Measurements from ENCODE around the gene SLC7A6. TPM values are rescaled to one million over a fixed set of nuclear protein-coding genes. Genes with fewer than 3 reads are reported as not detected.

Gene SLC7A6
- total RNA-seq, 4 donors from 2014 or later = 20.6 to 145 (median 31.4) TPM

DNA sequence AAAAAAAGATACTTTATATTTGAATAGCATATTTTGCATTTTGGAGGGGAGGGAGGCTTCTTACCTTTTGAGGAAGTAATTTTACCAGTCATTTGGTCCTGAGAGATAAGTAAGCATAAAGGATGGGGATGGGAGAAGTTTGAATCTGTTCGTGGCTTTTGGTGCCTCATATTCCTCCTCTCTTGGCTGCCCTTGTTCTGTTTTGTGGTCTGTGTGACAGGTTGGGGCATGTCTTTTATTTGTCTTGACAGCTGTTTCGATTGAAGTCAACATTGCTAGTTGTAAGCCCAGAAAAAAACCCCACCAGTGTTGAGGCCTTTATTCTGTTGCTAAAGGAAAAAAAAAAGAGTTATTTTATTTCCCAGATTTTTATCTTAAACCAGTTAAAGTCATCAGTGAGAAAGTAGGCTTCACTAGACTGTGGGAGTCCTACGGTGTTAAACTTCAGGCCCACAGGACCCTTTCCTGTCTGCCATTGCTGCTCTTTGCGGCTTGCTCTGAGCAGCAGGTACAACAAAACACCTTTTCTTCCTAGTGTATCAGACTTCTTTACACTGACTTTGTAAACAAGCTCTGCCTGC, 11.4 kb downstream of the SLC7A6 start:
- intact Hi-C loops (cut with DNase I; ENCODE audit: low total_unique reads) = no loop called here
- in situ Hi-C loops (cut with MboI; ENCODE audit: low pct_ligation_motif_present in 1 of 4, low pct_unique_long_range_greater_than_20kb in 1 of 4, low sequenced_read_pairs in 3 of 4) = no loop called here
- TF ChIP-seq, protein P1, sequence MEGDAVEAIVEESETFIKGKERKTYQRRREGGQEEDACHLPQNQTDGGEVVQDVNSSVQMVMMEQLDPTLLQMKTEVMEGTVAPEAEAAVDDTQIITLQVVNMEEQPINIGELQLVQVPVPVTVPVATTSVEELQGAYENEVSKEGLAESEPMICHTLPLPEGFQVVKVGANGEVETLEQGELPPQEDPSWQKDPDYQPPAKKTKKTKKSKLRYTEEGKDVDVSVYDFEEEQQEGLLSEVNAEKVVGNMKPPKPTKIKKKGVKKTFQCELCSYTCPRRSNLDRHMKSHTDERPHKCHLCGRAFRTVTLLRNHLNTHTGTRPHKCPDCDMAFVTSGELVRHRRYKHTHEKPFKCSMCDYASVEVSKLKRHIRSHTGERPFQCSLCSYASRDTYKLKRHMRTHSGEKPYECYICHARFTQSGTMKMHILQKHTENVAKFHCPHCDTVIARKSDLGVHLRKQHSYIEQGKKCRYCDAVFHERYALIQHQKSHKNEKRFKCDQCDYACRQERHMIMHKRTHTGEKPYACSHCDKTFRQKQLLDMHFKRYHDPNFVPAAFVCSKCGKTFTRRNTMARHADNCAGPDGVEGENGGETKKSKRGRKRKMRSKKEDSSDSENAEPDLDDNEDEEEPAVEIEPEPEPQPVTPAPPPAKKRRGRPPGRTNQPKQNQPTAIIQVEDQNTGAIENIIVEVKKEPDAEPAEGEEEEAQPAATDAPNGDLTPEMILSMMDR (IDR thresholded peaks at IDR 0.05) = no peak
- TF ChIP-seq POLR2A (IDR thresholded peaks at IDR 0.05) (no peak), POLR2AphosphoS5 (IDR thresholded peaks at IDR 0.05) (no peak), EP300 (IDR thresholded peaks at IDR 0.05; ENCODE audit: low read depth) (no peak)
- WGBS, 2 donors (ENCODE audit: low coverage in 1 of 2) = 40 to 51% methylated on average over 4 of the region's 4 CpGs
- DNase-seq = no peak
- Histone ChIP-seq H3K4me1 (peaks cover 0 to 51% (median 20%) of the 10 kb centered on the region in 4 donors), H3K27me3 (no peaks in the 10 kb centered on the region), H3K27ac (peak overlapping the region; percentile 44 to 60 (median 55)), H3K36me3 (no peaks in the 10 kb centered on the region), H3K9me3 (no peaks in the 10 kb centered on the region), H3K4me3 (no peak overlapping the region)

DNA sequence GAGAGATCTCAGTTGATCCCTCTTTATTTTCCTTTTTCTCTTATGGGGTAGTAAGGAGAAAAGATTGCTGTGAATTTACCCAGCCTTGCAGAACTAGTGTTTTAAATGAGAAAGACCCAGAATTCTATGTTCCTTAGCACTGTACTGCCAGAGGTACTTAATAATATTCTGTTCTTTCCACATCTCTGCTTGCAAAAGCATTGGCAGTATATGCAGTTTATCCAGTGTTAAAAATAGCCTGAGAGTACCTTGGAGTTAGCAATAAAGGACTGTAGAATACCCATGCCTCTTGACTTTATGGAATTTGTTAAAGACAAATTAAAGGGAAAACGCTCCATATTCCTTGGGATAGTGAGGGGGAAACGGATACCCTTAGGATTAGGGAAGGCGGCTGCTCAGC, 11.9 kb downstream of the SLC7A6 start:
- peak overlapping the region; percentile 44 to 60 (median 55) for H3K27ac ChIP-seq
- H3K4me1 ChIP-seq = peaks cover 0 to 56% (median 20%) of the 10 kb centered on the region in 4 donors
- no peaks in the 10 kb centered on the region for H3K27me3 ChIP-seq
- H3K9me3 ChIP-seq = no peaks in the 10 kb centered on the region
- in situ Hi-C loops (cut with MboI; ENCODE audit: low pct_ligation_motif_present in 1 of 4, low pct_unique_long_range_greater_than_20kb in 1 of 4, low sequenced_read_pairs in 3 of 4) = no loop called here
- no peak overlapping the region for H3K4me3 ChIP-seq
- WGBS, 2 donors (ENCODE audit: low coverage in 1 of 2) = 36 to 74% methylated on average over 2 to 3 of the region's 3 CpGs
- DNase-seq = no peak
- no peaks in the 10 kb centered on the region for H3K36me3 ChIP-seq
- TF ChIP-seq POLR2AphosphoS5 (IDR thresholded peaks at IDR 0.05) (no peak), EP300 (IDR thresholded peaks at IDR 0.05; ENCODE audit: low read depth) (no peak), POLR2A (IDR thresholded peaks at IDR 0.05) (no peak)
- TF ChIP-seq, protein P1 (IDR thresholded peaks at IDR 0.05) = no peak
- intact Hi-C loops (cut with DNase I; ENCODE audit: low total_unique reads) = no loop called here

DNA sequence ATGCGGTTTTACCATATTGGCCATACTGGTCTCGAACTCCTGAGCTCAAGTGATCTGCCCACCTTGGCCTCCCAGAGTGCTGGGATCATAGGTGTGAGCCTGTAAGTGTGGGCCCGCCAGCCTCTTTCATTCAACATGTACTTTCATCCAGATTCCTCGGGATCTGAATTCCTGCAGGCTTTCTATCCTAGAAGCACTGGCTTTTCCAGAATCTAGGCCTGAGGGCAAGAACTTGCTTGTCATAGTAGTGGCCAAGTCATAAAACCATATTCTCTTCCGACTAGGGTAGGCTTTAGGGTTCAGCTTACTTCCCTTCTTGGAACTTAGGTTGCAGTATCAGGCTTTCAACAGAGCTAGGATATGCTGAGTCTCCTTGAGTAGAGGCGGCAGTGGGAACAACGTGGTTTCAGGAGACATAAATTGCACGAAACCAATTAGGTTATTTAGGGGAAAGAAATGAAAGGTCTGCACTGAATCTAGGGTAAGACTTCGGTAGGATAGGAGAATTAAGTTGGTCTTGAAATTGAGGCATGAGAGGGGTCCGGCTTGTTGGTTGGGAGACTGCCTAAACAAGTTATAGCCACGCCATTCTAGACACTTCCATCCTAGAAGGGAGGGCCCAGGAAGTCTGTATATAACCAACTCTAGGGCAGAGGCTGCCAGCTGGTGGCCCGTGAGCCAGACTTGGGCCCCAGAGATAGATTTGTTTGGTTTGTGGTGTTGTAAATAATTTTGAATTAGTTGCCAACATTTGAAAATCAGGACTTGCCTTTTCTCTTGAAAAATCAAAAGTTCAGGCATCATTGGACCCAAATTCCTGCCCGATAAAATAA, 15.6 kb downstream of the SLC7A6 start:
- peak overlapping the region in 3 of 4 donors; percentile 3 to 46 (median 21) for H3K27ac ChIP-seq
- no peaks in the 10 kb centered on the region for H3K36me3 ChIP-seq
- H3K4me1 ChIP-seq = peaks cover 0 to 66% (median 9%) of the 10 kb centered on the region in 4 donors
- in situ Hi-C loops (cut with MboI; ENCODE audit: low pct_ligation_motif_present in 1 of 4, low pct_unique_long_range_greater_than_20kb in 1 of 4, low sequenced_read_pairs in 3 of 4) = no loop called here
- WGBS, 2 donors (ENCODE audit: low coverage in 1 of 2) = 76 to 79% methylated on average over 5 to 13 of the region's 13 CpGs
- H3K27me3 ChIP-seq = no peaks in the 10 kb centered on the region
- DNase-seq = no peak
- intact Hi-C loops (cut with DNase I; ENCODE audit: low total_unique reads) = no loop called here
- no peak overlapping the region for H3K4me3 ChIP-seq
- H3K9me3 ChIP-seq = no peaks in the 10 kb centered on the region
- TF ChIP-seq POLR2A (IDR thresholded peaks at IDR 0.05) (no peak), EP300 (IDR thresholded peaks at IDR 0.05; ENCODE audit: low read depth) (no peak), POLR2AphosphoS5 (IDR thresholded peaks at IDR 0.05) (no peak)
- TF ChIP-seq, protein P1 (IDR thresholded peaks at IDR 0.05) = no peak

DNA sequence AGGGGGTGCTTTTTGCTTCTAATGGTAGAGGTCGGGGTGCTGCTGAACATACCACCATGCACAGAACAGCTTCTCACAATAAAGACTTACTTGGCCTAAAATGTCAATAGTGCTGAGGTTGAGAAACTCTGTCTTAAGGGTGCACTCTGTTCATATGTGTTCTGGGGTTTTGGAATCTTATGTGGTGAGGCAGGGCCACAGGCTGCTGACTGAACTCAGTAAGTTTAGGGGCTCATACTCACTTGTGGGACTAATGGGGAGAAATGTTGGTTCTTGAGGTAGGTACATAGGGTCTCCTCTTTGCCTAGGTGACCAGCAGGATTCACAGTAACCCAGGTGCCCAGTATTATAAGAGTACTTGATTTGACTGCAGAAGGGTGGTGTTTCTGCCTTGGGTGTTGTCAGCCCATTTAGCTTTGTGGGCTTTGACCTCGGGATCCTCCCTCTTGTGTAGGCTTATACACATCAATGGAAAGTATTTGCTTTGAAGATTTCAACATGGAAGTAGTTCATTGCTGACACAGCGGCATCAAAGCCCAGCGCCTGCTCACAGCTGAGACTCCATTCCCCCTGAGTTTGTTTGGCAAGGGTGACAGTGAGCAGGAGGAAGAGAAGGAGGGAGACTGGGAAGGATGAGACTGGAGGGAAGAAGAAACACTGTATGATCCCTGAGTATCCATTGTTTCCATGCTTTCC, 17.2 kb downstream of the SLC7A6 start:
- TF ChIP-seq POLR2A (IDR thresholded peaks at IDR 0.05) (no peak), EP300 (IDR thresholded peaks at IDR 0.05; ENCODE audit: low read depth) (no peak), POLR2AphosphoS5 (IDR thresholded peaks at IDR 0.05) (no peak)
- TF ChIP-seq, protein P1 (IDR thresholded peaks at IDR 0.05) = no peak

More for the DNA sequence above, 17.2 kb downstream of the SLC7A6 start:
- no peak overlapping the region for H3K27ac ChIP-seq
- DNase-seq = no peak
- intact Hi-C loops (cut with DNase I; ENCODE audit: low total_unique reads) (no loop called here), in situ Hi-C loops (cut with MboI; ENCODE audit: low pct_ligation_motif_present in 1 of 4, low pct_unique_long_range_greater_than_20kb in 1 of 4, low sequenced_read_pairs in 3 of 4) (no loop called here)
- no peaks in the 10 kb centered on the region for H3K9me3 ChIP-seq
- no peaks in the 10 kb centered on the region for H3K36me3 ChIP-seq
- no peaks in the 10 kb centered on the region for H3K27me3 ChIP-seq
- H3K4me1 ChIP-seq = peaks cover 4 to 69% (median 13%) of the 10 kb centered on the region in 4 donors
- 75 to 90% methylated on average over 2 to 4 of the region's 4 CpGs for WGBS, 2 donors (ENCODE audit: low coverage in 1 of 2)
- no peak overlapping the region for H3K4me3 ChIP-seq

Measured in transverse colon (tissue), 4 donors.